Femur (tissue), 1 donor: Measurements from ENCODE around the gene LINC00237.

Experiments
- DNase-seq: peaks from one replicate; pipeline ENCODE4 v3.0.0-alpha.2; 2017

Gene LINC00237

DNA sequence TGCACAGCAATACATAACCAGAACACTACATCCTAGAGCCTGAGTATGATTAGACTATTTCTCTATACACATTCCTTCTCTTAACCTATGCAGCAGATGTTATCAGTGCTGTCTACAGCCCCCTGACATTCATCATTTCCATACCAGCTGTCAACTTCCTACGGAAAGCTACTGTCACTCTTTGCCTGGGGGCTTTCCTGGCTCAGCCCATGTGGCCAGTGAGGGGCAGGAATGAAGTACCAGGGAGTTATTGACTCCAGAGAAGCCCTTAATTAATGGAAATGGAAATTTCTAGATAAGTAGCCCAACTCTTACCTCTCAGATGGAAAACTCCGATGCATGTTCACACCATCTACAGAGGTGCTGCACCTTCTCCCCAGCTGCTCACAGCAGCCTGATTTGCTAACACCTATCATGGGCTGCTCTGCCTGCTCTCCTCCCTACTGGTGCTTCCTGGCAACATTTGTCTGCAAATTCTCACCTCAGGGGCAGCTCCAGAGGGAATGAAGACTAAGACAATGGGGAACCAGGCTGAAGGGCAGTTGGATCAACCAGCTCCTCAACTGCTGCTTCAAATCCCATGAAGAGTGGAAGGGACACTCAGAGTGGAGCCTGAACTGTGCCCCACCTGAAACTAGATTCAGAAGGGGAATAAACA lies 59.6 kb downstream of the LINC00237 start:
- no peak for DNase-seq
